H9 (cell line): ENCODE results near the gene TBC1D5. TPM values are rescaled to one million over a fixed set of nuclear protein-coding genes. Genes with fewer than 3 reads are reported as not detected.

Source experiments
- DNase-seq: peaks from one replicate; pipeline ENCODE4 v3.0.0-alpha.2; 2017
- H2AFZ ChIP-seq: one replicate; pipeline ENCODE4 v1.6.1; 2013; ENCODE audit warnings: mild to moderate bottlenecking, low read length, control low read depth, moderate library complexity
- H2AK5ac ChIP-seq: 2 replicates; pipeline ENCODE4 v1.6.1; 2013; ENCODE audit warnings: low read length, control low read depth, mixed read lengths; ENCODE audit not compliant: insufficient read length
- H2BK120ac ChIP-seq: one replicate; pipeline ENCODE4 v1.6.1; 2013; ENCODE audit warnings: low read depth, mild to moderate bottlenecking, low read length, control low read depth, inconsistent platforms; ENCODE audit not compliant: poor library complexity, severe bottlenecking
- H2BK12ac ChIP-seq: 2 replicates; pipeline ENCODE4 v1.6.1; 2013; ENCODE audit warnings: low read length, control low read depth, mixed read lengths, low read depth; ENCODE audit not compliant: insufficient read length
- H2BK15ac ChIP-seq: 2 replicates; pipeline ENCODE4 v1.6.1; 2013; ENCODE audit warnings: low read depth, low read length, control low read depth
- H2BK20ac ChIP-seq: one replicate; pipeline ENCODE4 v1.6.1; 2013; ENCODE audit warnings: low read depth, mild to moderate bottlenecking, low read length, control low read depth, inconsistent platforms; ENCODE audit not compliant: poor library complexity, severe bottlenecking
- H2BK5ac ChIP-seq: 2 replicates; pipeline ENCODE4 v1.6.1; 2013; ENCODE audit warnings: low read length, control low read depth, mixed read lengths; ENCODE audit not compliant: insufficient read length
- H3K14ac ChIP-seq: 2 replicates; pipeline ENCODE4 v1.6.1; 2013; ENCODE audit warnings: low read length, control low read depth; ENCODE audit not compliant: insufficient read depth
- H3K18ac ChIP-seq: 2 replicates; pipeline ENCODE4 v1.6.1; 2013; ENCODE audit warnings: low read depth, mild to moderate bottlenecking, mixed read lengths, low read length, control low read depth; ENCODE audit not compliant: insufficient read length
- H3K23ac ChIP-seq: 2 replicates; pipeline ENCODE4 v1.6.1; 2013; ENCODE audit warnings: low read length, control low read depth, mixed read lengths, low read depth; ENCODE audit not compliant: insufficient read length
- H3K23me2 ChIP-seq: 2 replicates; pipeline ENCODE4 v1.6.1; 2013; ENCODE audit warnings: low read depth, mild to moderate bottlenecking, mixed read lengths, low read length, control low read depth; ENCODE audit not compliant: insufficient read length, poor library complexity, severe bottlenecking
- H3K27ac ChIP-seq: 2 replicates; pipeline ENCODE4 v1.5.1; 2013; ENCODE audit warnings: low read length, control low read depth, mixed read lengths, low read depth; ENCODE audit not compliant: insufficient read length
- H3K27me3 ChIP-seq: 2 replicates; pipeline ENCODE4 v1.6.1; 2013; ENCODE audit warnings: low read length, control low read depth, inconsistent platforms; ENCODE audit not compliant: insufficient read depth
- H3K4ac ChIP-seq: 2 replicates; pipeline ENCODE4 v1.6.1; 2013; ENCODE audit warnings: low read depth, mild to moderate bottlenecking, control low read depth, inconsistent platforms, low read length, moderate library complexity
- H3K4me1 ChIP-seq: 2 replicates; pipeline ENCODE4 v1.6.1; 2013; ENCODE audit warnings: low read length, control low read depth, inconsistent platforms; ENCODE audit not compliant: insufficient read depth
- H3K4me2 ChIP-seq: 2 replicates; pipeline ENCODE4 v1.6.1; 2013; ENCODE audit warnings: low read length, control low read depth, mixed read lengths; ENCODE audit not compliant: insufficient read length, insufficient read depth
- H3K56ac ChIP-seq: 2 replicates; pipeline ENCODE4 v1.6.1; 2013; ENCODE audit warnings: low read depth, mild to moderate bottlenecking, mixed read lengths, low read length, control low read depth; ENCODE audit not compliant: insufficient read length
- H3K79me1 ChIP-seq: 2 replicates; pipeline ENCODE4 v1.6.1; 2013; ENCODE audit warnings: low read depth, mild to moderate bottlenecking, moderate library complexity, low read length, control low read depth, inconsistent platforms; ENCODE audit not compliant: insufficient read depth, poor library complexity, severe bottlenecking
- H3K79me2 ChIP-seq: 2 replicates; pipeline ENCODE4 v1.6.1; 2013; ENCODE audit warnings: low read length, control low read depth, inconsistent platforms; ENCODE audit not compliant: insufficient read depth
- H3K9ac ChIP-seq: 2 replicates; pipeline ENCODE4 v1.6.1; 2013; ENCODE audit warnings: low read length, control low read depth, mixed read lengths; ENCODE audit not compliant: insufficient read length; ENCODE audit errors: extremely low read depth
- H3K9me3 ChIP-seq: one replicate; pipeline ENCODE4 v1.6.1; 2013; ENCODE audit warnings: low read depth, low read length, inconsistent platforms; ENCODE audit not compliant: control insufficient read depth
- H3T11ph ChIP-seq: one replicate; pipeline ENCODE4 v1.6.1; 2013; ENCODE audit warnings: mild to moderate bottlenecking, low read length, control low read depth, inconsistent platforms
- H4K20me1 ChIP-seq: one replicate; pipeline ENCODE4 v1.6.1; 2013; ENCODE audit not compliant: control insufficient read depth, insufficient read length, insufficient read depth
- H4K5ac ChIP-seq: 2 replicates; pipeline ENCODE4 v1.6.1; 2013; ENCODE audit warnings: low read depth, mild to moderate bottlenecking, mixed read lengths, low read length, control low read depth; ENCODE audit not compliant: insufficient read length
- H4K8ac ChIP-seq: replicated peaks from 2 replicates; pipeline ENCODE4 v1.6.1; 2013; ENCODE audit warnings: low read length, control low read depth, mixed read lengths, low read depth; ENCODE audit not compliant: insufficient read length
- H4K91ac ChIP-seq: 2 replicates; pipeline ENCODE4 v1.6.1; 2013; ENCODE audit warnings: low read depth, mild to moderate bottlenecking, moderate library complexity, mixed read lengths, low read length, control low read depth; ENCODE audit not compliant: insufficient read length
- H3K27ac Mint-ChIP-seq, 3 experiments: 2 replicates in 2 of 3; 3 replicates in 1 of 3; pipeline ENCODE4 v1.8.0; 2020 to 2021; ENCODE audit warnings: mixed read lengths in 3 of 3, mild to moderate bottlenecking in 1 of 3, moderate library complexity in 1 of 3
- H3K27me3 Mint-ChIP-seq: 2 replicates; pipeline ENCODE4 v1.8.0; 2021; ENCODE audit warnings: low read depth, mild to moderate bottlenecking, moderate library complexity, mixed read lengths
- H3K36me3 Mint-ChIP-seq, 3 experiments: 2 replicates in 2 of 3; 3 replicates in 1 of 3; pipeline ENCODE4 v1.8.0; 2020 to 2021; ENCODE audit warnings: low read depth in 3 of 3, mixed read lengths in 3 of 3; ENCODE audit not compliant: insufficient read depth in 1 of 3
- H3K4me1 Mint-ChIP-seq, 2 experiments: 2 replicates each; pipeline ENCODE4 v1.8.0; 2020; ENCODE audit warnings: mixed read lengths in 2 of 2
- H3K4me3 Mint-ChIP-seq, 2 experiments: 2 replicates in 1 of 2; 3 replicates in 1 of 2; pipeline ENCODE4 v1.8.0; 2020 to 2021; ENCODE audit warnings: mild to moderate bottlenecking in 2 of 2, mixed read lengths in 2 of 2, moderate library complexity in 1 of 2
- H3K9me3 Mint-ChIP-seq, 2 experiments: 2 replicates in 1 of 2; 3 replicates in 1 of 2; pipeline ENCODE4 v1.8.0; 2020; ENCODE audit warnings: mild to moderate bottlenecking in 2 of 2, mixed read lengths in 2 of 2, moderate library complexity in 1 of 2
- CTCF ChIP-seq: fragments of 200-600 bp; sonication (generic); conservative IDR thresholded peaks from 3 replicates; pipeline ENCODE4 v1.8.0; 2021; ENCODE audit warnings: antibody characterized with exemption, mild to moderate bottlenecking
- total RNA-seq: library from RNA; stranded (reverse); gene quantifications from 2 replicates; pipeline ENCODE4 v1.2.1, GENCODE V29; 2021

The TBC1D5 gene
- total RNA-seq, 1 experiment from 2014 or later: 25.0 TPM

GRCh38 chr3:17356585-17356984, 385.8 kb downstream of the TBC1D5 start:
- DNase-seq: no peak
- Histone ChIP-seq H3K27ac (no peak overlapping the region), H2BK5ac (no peak overlapping the region), H3K23ac (no peak overlapping the region), H3K23me2 (no peaks in the 10 kb centered on the region), H3K27me3 (no peaks in the 10 kb centered on the region), H3K79me1 (no peaks in the 10 kb centered on the region), H2BK12ac (no peak overlapping the region), H4K8ac (no peak overlapping the region), H2BK15ac (no peak overlapping the region), H4K5ac (no peak overlapping the region), H3K4me1 (0 out of 2 replicates have a peak, but pooled peaks cover 3% of the 10 kb centered on the region), H3K18ac (no peak overlapping the region), H3K4me2 (no peak overlapping the region), H2AFZ (no peak overlapping the region), H4K20me1 (no peaks in the 10 kb centered on the region), H2BK20ac (no peak overlapping the region), H2BK120ac (no peak overlapping the region), H2AK5ac (no peak overlapping the region), H3K14ac (no peak overlapping the region), H3K9me3 (no peaks in the 10 kb centered on the region), H3K56ac (no peak overlapping the region), H3T11ph (no peak overlapping the region), H4K91ac (no peak overlapping the region), H3K9ac (no peak overlapping the region), H3K79me2 (no peaks in the 10 kb centered on the region), H3K4ac (no peak overlapping the region)
- TF ChIP-seq CTCF: no peak
- Mint-ChIP-seq H3K4me3 (no peak overlapping the region), H3K9me3 (no peaks in the 10 kb centered on the region), H3K36me3 (no peaks in the 10 kb centered on the region), H3K27me3 (no peaks in the 10 kb centered on the region), H3K4me1 (peaks cover 10 to 14% of the 10 kb centered on the region in 2 experiments), H3K27ac (peak overlapping the region in 1 of 3 experiments; percentile 71; a peak in 1 of 7 replicates)
